Activated T-cell treated with anti-CD3 and anti-CD28 coated beads, Interleukin-2, amount 50 U/mL, for 48 hours (primary cell): ENCODE data around the gene NOP9.
A peak's percentile ranks its signal among the peaks of the same experiment; 100 is the strongest.
"Not testable (repeated sequence)": the region's sequence is repeated elsewhere in the genome, so short reads cannot be mapped to it uniquely, and the experiment has no call there.

Experiments
- DNase-seq, 2 experiments: peaks; one replicate each; pipeline ENCODE4 v3.0.0-alpha.2; 2020

Gene NOP9

DNA sequence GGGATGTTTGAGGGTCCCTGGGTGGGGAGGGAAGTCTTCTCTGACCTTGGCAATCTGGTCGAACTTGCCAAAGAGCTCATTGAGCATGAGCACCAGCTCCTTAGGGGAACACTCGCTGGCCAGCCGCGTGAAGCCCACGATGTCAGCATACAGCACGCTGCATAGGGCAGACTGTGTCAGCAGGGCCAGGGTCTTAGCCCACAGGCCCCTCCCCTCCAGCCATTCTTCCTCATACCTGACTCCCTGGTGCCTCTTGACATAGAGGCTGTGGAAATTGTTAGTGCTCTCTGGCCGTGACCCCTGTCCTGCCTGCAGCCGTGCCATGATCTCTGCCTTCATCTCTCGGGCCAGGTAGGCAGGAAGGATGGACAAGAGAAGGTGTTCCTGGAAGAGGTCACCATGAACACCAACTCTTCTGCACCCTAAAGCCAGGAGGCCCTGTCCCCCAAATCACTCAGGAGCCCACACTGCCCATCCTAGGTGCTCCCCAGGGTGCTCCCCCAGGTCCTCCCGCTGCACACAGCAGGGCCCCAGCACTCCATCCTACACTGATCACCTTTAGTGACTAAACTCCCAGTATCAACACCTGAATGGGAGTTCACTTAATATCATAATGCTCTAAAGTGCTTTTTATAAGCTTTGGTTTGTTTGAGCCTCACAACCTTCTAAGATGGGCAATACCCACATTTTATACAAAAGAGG, 31.5 kb downstream of the NOP9 start:
- DNase-seq: no peak

DNA sequence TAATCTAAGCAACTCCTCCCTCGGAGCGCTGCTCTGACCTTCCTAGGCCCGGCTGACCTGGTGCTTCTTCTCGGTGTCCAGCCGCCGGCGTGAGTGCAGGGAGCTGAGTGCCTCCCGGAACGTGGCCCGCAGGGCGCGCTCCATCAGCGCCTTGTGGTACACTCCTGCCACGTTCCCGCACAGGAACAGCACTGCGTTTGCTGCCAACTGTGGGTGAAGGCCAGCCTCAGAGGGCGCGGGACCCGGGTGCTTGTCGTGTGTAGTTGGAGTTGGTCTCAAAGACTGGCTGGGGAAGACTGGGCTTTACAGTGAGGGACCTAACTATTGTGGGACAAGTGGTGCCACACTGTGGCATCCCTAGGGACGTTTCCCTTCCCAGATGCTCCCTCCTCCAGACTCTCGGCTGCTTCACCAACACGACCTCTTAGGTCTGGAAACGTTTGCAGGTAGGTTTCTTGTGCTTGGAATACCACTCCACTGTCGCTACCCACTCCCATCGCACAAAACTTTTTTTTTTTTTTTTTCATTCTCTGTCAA, 32.1 kb downstream of the NOP9 start:
- DNase-seq: peak in 1 of 2 experiments; percentile 31

DNA sequence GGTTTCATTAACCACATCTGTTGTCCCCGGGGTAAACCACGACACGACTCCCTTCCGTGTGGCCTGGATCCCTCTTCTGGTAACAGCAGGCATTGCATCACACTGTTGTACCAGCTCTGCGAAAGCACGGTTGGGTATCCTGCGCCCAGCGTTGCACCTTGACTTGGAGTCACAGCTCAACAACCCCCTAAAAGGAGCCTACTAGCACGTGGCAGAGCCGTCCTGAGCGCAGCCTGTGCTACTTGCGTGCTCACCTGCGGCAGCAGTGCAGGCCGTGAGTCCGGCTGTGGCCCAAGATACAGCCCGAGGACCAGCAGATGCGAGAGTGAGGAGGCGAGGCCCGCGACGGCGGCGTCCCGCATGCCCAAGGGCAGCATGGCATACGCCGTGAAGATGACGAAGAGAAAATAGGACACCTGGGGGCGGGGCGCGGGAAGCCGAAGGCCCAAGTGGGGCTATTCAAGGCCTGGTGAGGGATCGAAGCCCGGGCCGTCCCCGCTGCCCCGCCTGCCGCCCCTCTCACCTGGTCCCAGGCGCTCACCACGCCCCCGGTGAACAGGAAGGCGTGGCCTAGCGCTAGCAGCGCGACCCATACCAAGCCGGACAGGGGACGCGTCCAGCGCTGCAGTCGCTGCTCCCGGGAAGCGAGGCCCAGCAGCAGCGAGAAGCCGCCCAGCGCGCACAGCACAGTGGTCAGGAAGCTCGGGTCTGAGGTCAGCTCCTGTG, 32.8 kb downstream of the NOP9 start:
- DNase-seq: peak; percentile 86 to 87

DNA sequence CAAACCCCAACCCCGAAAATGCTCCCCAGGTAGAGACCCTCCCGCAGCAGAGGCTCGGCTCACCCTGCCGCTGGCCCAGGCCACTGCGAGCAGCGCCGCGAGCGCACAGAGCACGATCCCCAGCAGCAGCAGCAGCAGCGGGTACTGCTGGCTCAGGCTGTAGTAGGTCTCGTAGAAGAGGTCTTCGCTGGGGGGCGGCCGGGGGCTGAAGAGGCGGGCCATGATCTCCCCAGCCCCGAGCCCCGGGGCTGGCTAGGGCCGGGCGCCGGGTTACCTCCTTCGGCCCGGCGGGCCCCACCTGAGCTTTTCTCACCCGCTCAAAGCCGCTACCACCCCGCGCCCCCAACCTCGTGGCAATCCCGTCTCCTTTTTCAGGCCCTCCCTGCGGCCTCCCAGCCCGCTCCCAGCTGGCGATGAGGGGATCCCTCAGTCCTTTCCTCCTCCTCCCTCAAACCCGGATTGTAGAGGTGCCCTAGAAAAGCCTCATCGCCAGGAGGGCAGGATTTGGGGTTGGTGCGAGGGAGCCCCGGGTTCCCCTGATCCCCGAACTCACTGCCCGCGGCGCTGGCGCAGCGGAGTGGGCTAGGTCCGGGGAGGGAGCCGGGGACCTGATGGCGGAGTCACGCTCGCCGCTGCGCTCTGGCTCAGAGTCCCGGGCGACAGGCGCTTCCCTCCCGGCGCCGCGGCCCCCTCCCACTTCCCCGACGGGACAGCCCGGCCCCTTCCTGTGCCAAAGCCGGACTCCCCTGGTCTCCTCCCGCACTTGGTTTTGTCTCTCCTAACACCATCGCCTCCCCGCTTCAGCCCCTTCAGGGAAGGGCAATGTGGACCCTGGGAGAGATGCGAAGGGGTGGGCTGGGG, 35.0 kb downstream of the NOP9 start, which contains the start of gene ADCY4:
Gene ADCY4 (minus strand): TSS at position 641 of the 861 bp plus-strand sequence. CDS start 419 bp downstream, at position 222.
- peak; percentile 47 to 57 for DNase-seq

DNA sequence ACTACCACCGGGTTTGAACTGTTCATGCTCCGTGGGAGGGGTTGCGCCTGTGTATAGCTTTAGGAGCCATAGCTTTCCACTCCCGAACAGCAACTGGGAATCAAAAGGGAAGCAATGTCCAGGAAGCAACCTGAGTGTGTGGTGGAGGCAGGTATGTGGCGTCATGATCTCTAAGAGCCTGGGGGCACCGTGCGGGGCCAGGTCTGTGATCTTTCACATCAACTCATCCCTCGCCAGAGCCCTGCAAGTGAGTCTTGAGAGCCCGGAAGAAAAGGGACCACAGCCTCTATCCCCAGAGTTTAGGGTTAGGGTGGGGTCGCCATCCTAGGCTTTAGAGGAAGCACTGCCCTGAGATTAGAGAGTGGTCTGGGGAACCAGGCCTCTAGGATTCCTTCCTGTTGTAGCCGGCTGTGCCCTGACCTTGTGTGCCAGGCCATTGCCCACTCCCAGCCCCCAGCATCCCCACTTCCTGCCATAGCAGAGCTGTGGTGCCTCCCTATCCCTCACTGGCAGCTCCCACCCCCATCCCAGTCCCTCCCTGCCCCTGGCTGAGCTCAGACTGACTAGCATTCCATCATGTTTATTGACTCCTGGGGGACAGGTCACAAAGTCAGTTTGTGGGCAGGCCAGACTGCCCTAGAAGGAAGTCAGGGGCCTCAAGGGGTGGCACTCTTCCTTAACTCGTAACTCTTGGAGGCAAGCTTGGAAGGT, 36.0 kb downstream of the NOP9 start:
- DNase-seq: no peak

DNA sequence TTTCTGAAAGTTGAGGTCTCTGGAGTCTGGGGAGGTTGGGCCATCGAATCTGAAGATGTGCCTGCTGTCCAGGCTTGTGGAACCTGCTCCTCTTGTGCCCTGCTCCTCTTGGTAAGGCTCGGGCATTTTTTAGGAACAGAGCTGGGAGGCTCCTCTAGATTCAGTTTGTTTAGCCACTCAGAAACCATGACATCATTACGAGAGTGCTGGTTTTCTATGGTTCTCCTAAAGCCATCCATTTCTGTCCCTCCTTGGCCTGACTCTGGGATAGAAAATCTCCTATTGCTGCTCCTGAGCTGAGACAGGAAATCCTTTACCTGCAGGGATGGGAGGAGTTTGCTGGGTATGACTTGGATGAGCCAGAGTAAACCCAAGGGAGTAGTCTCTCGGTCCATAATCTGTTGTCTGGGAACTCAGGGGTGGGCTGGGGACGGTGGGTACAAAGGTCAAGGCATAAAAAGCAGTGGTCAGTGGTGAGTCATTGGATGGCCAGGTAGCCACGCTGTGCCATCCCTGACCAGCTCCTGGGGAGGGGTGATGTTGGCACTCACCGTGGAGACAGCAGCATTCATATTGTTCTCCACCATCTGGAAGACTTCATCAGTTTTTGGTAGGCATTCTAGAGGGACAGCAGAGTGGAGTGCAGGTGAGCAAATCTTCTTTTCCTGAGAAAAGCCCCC, 37.6 kb downstream of the NOP9 start:
- DNase-seq: no peak

DNA sequence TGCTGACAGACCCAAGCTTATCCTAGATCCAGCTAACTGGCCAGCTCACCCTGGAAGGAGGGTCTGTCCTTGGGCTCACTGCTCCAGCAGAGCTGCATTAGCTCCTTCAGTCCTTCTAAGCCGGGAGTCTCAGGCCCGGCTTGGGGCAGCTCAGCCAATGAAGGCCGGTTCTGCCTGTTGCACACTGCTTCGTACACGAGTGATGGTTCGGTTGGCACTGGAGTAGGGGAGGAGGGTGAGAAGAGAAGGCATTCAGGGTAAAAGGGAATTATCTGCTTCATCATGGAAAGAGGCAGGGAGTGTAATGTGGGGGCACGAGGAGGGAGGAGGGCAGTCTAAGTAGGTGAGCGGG, 38.1 kb downstream of the NOP9 start:
- no peak for DNase-seq

DNA sequence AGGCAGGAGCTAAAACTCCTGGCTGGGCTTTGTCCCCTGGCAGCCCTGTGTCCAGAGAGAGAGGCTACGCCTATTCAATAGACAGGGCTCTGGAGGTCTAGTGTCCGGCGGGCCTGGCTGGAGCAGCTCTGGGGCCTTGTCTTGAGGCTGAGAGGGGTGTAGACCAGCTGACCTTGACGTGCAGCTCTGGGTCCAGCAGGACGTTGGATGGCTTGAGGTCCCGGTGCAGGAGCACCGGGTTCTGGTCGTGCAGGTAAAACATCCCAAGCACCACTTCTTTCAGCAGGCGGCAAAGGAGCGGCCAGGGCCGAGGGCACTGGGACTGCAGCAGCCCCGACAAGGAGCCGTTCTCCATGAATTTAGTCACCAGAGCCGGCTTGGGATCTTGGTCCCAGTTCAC, 39.2 kb downstream of the NOP9 start:
- no peak for DNase-seq

DNA sequence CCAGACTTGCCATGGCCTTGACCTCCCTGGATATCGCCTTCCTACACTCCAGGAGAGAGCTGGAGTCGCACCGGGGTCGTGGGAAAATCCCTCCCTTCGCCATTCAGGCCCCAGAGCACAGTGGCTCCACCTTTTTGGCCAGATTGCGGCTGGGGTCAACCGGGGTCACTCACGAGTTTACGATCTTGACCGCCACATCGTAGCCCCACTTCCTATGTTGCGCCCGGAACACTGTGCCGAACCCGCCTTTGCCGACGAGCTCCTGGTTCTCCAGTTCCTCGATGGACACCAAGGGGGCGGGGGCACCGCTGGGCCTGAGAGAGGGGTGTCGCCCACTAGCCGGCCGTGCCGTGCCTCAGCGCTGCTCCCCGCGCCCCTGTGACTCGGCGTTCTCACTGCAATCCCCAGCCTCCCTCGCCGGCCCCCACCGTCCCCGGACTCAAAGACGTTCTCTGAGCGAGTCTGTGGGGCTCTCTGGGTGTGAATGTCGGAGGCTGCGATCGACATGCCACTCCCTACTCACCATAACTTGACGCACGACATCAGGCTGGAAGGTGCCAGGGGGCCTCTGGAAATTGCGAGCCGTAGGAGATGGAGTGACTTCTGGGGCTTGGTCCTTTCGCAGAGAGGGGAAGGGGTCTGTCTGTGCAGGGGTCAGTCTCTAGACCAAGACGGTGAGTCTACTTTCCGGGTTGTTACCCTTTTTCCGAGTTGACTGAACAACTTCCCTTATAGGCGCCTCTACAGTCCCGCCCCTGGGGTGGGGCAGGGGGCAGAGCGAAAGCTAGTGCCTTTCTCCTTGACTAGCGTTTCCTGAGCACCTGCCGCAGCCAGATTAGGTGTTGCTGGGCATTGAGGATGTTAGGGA, 39.9 kb downstream of the NOP9 start, which contains the start of gene RIPK3:
Gene RIPK3 (minus strand): TSS at position 708 of the 868 bp plus-strand sequence. CDS start 165 bp downstream, at position 543.
- DNase-seq: peak; percentile 79 to 80

DNA sequence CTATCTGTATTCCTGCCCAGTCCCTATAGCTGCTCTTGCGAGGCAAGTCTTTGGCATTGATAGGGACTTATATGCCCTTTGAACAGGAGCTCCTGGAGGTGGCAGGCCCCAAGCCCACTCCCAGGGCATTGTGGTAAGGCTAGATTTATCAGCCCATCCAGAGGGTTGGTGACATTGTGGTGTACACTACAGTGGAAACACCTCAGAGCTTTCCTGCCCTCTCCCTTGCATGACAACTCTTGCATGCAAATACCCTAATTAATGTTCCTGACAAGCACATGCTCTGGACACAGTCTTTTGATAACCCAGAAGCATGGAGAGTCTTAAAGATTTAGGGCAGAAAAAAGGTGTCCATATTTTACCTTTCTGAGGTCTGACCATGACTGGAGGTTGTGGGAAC, 41.0 kb downstream of the NOP9 start:
- DNase-seq: no peak

DNA sequence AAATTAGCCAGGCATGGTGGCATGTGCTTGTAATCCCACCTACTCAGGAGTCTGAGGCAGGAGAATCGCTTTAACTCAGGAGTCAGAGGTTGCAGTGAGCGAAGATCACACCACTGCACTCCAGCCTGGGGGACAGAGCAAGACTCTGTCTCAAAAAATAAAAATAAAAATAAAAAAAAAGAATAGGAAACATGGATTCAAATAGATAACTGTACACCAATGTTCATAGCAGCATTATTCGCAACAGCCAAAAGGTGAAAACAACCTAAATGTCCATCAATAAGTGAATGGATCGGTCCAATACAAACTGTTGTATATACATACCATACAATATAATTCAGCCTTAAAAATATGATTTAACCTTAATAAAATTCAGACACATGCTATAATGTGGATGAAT, 43.2 kb downstream of the NOP9 start:
- no peak for DNase-seq

DNA sequence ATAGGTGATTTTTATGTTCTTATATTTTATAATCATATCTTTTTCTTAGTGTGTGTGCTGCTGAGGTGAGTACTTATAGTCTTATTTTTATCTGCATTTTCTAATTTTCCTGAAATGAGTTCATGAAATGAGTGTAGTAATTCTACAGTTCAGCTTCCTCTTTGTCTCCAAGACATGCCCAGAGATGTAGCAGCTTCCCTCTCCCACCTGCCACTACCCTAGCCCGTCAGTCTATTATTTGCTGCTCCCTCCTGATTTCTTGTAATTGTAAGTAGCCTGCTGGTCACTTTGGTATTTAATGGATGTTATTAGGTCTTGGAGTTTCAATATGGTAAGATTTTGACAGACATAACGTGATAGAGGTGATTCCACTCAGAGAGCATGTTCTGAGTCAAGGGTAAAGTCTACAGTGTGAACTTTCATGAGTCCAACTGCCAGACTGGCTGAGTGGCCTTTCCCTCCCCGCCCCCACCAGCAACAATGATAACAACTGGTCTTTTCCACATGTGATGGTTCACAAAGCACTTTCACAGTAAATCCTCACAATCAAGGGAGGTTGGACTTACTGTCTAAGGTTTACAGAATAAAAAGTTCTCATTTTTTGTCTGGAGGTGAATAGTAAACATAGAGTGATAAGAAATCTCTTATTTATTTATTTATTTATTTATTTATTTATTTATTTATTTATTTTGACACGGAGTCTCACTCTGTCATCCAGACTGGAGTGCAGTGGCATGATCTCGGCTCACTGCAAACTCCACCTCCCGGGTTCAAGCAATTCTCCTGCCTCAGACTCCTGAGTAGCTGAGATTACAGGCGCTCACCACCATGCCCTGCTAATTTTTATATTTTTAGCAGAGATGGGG, 44.4 kb downstream of the NOP9 start:
- no peak for DNase-seq

DNA sequence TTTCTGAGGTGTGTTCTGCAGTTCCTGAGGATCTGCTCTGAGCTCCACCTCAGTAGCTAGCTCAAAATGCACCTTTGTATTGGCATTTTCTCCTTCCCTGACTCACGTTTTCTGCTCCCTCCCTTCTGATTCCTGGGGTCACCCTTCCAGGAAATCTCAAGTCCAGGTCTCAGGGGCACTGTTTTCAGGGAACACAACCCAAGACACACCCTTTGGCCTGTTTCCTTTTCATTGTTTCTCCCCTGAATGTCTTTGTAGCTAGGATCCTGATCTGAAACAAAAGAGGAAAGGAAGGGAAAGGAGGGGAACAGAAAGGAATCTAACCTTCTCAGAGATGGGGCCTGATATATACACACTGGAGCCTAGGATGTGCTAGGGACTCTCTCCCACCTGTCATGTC, 47.5 kb downstream of the NOP9 start:
- no peak for DNase-seq

DNA sequence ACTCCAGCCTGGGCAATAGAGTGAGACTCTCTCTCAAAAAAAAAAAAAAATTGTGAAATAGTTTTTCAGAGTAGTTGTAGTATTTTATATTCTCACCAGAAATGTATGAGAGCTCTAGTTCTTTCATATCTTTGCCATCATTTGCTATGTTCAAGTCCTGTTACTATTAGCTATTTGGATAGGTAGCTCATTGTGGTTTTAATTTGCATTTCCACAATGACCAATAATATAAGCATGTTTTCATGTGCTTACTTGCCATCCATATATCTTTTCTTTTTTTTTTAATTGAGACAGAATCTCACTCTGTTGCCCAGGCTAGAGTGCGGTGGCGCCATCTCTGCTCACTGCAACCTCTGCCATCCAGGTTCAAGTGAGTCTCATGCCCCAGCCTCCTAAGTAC, 48.5 kb downstream of the NOP9 start:
- DNase-seq: no peak

DNA sequence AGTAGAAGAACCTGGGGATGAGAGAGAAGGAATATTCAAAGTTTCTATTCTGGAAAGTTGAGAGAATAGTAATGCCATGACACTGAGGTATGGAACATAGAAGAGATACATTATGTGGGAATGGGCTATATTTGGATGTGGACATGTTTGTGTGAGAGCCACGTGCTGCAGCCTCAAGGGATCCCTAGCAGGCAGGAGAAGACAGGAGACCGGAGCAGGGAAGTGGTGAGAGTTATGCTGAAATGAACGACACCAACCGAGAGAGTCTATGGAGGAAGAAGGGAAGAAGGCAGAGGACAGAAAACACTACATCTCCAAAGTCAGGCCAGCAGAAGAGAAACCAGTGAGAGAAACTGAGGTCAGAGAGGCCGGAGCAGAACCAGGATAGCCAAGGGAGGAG, 50.1 kb downstream of the NOP9 start:
- DNase-seq: no peak

DNA sequence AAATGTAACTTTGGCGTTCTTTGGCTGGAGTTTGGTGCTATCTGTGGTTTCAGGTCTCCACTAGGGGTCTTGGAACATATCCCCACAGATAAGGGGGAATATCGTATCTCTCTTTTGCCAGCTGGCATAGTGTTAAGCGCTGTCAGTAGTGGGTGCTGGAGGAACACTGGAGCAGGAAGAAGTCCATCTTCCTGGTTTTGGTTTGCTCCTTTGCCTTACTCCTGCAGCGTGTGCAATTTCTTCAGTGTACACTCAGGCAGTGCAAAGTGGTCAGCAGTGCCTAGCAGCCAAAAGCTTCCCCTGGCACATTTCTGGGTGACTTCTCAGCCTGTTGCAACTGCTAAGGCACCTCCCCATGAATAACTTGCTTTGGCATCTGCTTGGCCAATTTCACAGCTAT, 51.9 kb downstream of the NOP9 start:
- no peak for DNase-seq

DNA sequence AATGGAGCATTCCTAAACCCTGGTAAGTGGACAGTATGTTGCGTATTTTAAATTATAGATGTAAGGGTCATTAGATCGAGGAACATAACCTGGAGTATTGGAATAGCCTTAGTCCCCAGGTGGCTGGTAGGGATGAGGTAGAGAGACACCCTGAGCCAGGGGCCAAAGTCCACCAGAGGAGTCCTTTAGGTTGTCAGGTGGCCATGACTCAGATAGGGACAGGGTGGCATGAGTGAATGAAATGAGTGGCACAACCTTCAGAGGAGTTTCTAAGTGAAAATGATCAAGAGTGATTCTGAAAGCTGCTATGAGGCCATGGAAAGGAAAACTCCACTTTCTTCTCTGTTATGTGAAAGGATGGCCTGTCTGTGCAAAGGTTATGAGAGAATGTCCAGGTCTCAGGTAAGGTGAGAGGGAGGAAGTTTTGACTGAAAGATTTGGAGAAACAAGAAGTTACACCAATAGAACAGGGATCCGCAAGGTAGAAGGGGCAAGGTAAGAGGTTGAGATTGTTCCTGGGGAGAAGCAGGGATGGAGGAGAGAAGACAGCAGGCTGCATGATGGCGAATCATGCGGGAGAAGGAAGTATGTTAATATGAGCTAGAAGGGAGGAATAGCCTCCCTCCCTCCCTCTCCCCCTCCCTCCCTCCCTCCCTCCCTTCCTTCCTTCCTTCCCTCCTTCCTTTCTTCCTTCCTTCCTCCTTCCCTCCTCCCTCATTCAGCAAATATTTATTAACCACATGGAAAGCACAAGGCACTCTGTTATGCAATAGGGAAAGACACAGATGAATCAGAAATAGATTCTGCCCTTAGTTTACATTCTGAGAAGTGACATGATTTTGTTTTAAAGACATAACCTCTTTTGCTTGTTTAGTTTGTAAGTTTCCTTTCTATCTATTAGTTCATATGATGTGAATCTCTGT, 54.2 kb downstream of the NOP9 start:
- DNase-seq: no peak

DNA sequence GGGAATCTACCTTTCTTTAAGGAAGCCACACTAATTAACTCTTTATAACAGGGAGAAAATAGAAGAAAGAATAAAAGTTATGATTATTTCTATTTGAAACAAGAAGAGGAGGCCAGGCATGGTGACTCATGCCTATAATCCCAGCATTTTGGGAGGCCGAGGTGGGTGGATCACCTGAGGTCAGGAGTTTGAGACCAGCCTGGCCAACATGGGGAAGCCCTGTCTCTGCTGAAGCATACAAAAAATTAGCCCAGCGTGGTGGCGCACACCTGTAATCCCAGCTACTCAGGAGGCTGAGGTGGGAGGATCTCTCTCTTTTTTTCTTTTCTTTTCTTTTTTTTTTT, 54.8 kb downstream of the NOP9 start:
- not testable (repeated sequence) for DNase-seq

DNA sequence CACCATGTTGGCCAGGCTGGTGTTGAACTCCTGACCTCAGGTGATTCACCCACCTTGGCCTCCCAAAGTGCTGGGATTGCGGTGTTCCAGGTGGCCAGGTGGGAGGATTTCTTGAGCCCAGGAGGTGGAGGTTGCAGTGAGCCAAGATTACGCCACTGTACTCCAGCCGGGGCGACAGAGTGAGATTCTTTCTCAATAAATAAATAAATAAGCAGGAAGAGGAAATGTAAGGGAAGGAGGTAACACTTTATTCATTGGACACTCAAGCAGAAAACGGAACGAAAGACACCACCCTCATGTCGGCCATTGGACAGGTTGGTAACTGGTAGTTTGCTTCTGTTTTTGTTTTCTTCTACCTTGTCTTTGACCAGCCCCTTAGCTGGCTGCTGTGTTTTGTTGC, 55.4 kb downstream of the NOP9 start:
- DNase-seq: no peak
